Gastroesophageal sphincter (tissue), 3 donors: ENCODE data around the gene CGNL1.

Source experiments
- EP300 ChIP-seq: sonication (generic); formaldehyde crosslinking; IDR thresholded peaks from one replicate; pipeline ENCODE4 v1.6.1; 2017; ENCODE audit warnings: antibody characterized with exemption, mild to moderate bottlenecking
- POLR2A ChIP-seq, 2 donors: fragments of 450-650 bp; IDR thresholded peaks; one replicate each; pipeline ENCODE4 v1.6.1; 2017; ENCODE audit warnings: antibody characterized with exemption in 2 of 2, mild to moderate bottlenecking in 2 of 2, moderate library complexity in 1 of 2
- POLR2AphosphoS5 ChIP-seq: sonication (generic); formaldehyde crosslinking; IDR thresholded peaks from one replicate; pipeline ENCODE4 v1.6.1; 2017; ENCODE audit warnings: antibody characterized with exemption
- TF ChIP-seq, protein P1 (sequence below), 4 experiments: fragments of 200-600 bp in 2 of 4; fragments of 450-650 bp in 2 of 4; sonication (generic) in 1 of 4; IDR thresholded peaks; one replicate each; pipeline ENCODE4 v1.5.1; 2017 to 2019; ENCODE audit warnings: antibody characterized with exemption in 4 of 4, mild to moderate bottlenecking in 2 of 4, moderate library complexity in 2 of 4

DNA sequence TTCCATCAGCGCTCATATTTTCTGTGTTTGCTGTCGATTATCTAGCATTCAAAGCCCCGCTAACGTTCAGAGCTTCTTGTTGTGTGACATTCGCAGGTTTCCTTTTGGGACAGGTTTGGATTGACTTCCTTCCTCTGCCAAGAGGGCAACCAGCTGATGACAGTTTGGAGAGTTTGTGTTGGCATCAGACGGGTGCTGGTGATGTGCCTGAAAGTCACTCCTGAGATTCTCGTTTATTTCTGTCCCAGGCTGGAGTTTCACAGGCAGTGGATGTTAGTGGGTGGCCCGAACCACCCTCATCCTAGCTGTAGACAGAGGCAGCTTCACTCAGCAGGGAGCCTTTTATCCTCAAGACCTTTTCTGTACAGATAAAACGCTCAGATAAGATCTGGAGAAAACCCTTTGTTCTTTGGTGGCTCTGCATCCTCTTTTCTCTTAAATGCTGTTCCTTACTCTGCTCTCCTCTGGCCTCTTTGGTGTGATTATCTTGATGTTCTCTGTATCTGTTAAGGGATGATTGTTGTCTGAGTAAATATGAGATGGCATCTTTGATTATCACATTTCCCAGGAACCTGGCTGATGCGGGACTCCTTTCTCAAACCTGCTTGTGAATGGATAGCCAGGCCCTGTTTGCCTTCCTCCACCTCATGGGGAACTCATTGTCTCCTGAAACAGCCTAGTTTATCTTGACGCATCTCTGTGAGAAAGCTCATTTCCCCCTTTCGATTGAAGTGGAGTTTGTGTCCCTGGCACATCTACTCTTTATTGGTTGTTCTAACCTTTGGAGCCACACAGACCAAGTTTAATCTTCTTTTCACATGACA lies 35.9 kb downstream of the CGNL1 start:
- TF ChIP-seq POLR2A (IDR thresholded peaks at IDR 0.05) (no peak), POLR2AphosphoS5 (no peak), EP300 (no peak)
- TF ChIP-seq, protein P1, sequence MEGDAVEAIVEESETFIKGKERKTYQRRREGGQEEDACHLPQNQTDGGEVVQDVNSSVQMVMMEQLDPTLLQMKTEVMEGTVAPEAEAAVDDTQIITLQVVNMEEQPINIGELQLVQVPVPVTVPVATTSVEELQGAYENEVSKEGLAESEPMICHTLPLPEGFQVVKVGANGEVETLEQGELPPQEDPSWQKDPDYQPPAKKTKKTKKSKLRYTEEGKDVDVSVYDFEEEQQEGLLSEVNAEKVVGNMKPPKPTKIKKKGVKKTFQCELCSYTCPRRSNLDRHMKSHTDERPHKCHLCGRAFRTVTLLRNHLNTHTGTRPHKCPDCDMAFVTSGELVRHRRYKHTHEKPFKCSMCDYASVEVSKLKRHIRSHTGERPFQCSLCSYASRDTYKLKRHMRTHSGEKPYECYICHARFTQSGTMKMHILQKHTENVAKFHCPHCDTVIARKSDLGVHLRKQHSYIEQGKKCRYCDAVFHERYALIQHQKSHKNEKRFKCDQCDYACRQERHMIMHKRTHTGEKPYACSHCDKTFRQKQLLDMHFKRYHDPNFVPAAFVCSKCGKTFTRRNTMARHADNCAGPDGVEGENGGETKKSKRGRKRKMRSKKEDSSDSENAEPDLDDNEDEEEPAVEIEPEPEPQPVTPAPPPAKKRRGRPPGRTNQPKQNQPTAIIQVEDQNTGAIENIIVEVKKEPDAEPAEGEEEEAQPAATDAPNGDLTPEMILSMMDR (IDR thresholded peaks at IDR 0.05) = no peak
